Brain microvascular endothelial cell (primary cell): ENCODE data around the gene TJP2.

Experiments used
- DNase-seq: peaks from one replicate; pipeline ENCODE4 v3.0.0-alpha.2; 2020
- H3K27ac ChIP-seq: fragments of 250-450 bp; sonication (Bioruptor Pico); 2 replicates; pipeline ENCODE4 v1.5.1; 2020; ENCODE audit warnings: mild to moderate bottlenecking, moderate library complexity
- H3K27me3 ChIP-seq: fragments of 250-450 bp; sonication (Bioruptor Pico); replicated peaks from 2 replicates; pipeline ENCODE4 v1.5.1; 2020; ENCODE audit warnings: mild to moderate bottlenecking
- H3K36me3 ChIP-seq: fragments of 250-450 bp; sonication (Bioruptor Pico); replicated peaks from 2 replicates; pipeline ENCODE4 v1.5.1; 2020; ENCODE audit warnings: mild to moderate bottlenecking
- H3K4me3 ChIP-seq: 2 replicates; pipeline ENCODE4 v1.5.1; 2011; ENCODE audit warnings: low read depth, mild to moderate bottlenecking, control low read depth, low read length, moderate library complexity
- CTCF ChIP-seq: IDR thresholded peaks from 2 replicates; pipeline ENCODE4 v1.5.1; 2011; ENCODE audit warnings: low read depth, mild to moderate bottlenecking, moderate library complexity, low read length, control low read depth, inconsistent platforms; ENCODE audit errors: missing control alignments
- in situ Hi-C: cut with HindIII; loops from 2 replicates; pipeline ENCODE4 v1.10.0; 2017; ENCODE audit warnings: low sequenced_read_pairs, low pct_ligation_motif_present

Gene TJP2

DNA sequence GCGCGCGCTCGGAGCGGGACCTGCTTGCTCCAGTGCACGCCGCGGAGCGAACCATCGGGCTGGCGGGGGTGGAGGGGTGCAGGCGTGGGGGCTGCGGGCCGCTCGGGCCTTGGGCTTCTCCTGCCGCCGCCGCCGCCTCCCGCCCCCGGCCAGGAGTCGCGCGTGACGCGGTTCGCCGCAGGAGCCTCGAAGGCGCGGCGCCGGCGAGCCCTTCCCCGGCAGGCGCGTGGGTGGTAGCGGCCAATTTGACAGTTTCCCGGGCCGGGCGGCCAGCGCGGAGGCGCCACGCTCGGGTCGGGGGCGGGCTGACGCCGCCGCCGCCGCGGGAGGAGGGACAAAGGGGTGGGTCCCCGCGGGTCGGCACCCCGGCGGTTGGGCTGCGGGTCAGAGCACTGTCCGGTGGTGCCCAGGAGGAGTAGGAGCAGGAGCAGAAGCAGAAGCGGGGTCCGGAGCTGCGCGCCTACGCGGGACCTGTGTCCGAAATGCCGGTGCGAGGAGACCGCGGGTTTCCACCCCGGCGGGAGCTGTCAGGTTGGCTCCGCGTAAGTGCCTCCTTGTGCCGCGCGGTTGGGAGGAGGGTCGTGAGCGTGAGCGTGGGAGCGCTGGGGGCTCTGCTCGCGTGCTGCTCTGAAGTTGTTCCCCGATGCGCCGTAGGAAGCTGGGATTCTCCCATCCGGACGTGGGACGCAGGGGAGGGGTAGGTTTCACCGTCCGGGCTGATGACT is at the start of gene TJP2:
Gene TJP2 (plus strand): TSS at position 387 of the 725 bp plus-strand sequence. CDS start 96 bp downstream, at position 483.
- H3K27ac ChIP-seq, result peak within 1 kb of the TSS; percentile 73

DNA sequence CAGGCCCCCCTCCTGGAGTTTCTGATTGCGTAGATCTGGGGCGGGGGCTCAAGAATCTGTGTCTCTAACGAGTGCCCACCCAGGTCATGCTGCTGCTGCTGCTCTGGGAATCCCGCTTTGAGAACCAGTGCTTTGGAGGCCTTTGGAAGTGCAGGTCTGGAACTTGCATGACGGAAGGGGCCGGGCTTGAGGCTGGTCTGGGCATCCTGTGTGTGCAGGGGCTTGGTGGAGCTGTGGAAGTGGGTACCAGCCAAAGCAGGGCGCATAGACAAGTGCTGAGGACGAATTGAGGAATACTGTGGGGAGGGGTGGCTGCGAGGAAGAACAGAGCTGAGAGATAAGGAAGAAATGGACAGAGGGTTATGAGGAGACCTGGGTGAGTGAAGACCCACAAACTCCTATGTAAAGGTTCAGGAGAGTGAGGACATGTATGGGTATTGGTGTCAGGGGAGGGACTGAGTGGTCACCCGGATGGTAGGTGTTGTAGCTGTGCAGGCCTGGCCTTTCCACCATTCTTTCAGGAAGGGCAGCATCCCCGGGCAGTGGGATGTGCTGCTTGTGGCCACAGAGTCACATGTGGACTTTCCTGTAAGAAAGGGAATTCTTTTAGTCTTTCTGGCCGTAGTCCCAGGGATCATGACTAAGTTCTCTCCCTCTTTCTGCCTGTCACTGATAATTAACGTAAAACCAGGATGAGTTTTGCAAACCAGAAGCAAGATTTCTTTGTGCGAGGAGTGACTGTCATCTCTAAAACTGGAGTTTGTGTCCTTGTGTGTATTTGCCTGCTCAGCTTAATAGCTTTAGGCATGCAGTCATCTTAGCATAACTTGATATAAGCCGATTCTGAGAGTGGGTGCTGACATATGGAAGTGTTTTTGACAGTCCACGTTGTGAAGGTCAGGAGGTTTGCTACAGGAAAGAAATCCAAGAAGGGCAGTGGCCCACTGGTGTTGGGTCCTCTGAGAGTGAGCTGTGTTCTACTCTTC is 43.3 kb upstream of the TJP2 start:
- no peaks in the 10 kb centered on the region for H3K27me3 ChIP-seq
- in situ Hi-C loops, result no loop called here
- TF ChIP-seq CTCF, result no peak
- H3K27ac ChIP-seq, result peak overlapping the region; percentile 16
- DNase-seq, result peak; percentile 77
- H3K36me3 ChIP-seq, result no peaks in the 10 kb centered on the region
- no peak overlapping the region for H3K4me3 ChIP-seq

More for the DNA sequence above, at the start of gene TJP2:
- no peaks in the 10 kb centered on the region for H3K36me3 ChIP-seq
- no peaks in the 10 kb centered on the region for H3K27me3 ChIP-seq
- in situ Hi-C loops, result no loop called here
- peak within 1 kb of the TSS; percentile 80 for H3K4me3 ChIP-seq
- DNase-seq, result peak; percentile 40
- TF ChIP-seq CTCF, result no peak

DNA sequence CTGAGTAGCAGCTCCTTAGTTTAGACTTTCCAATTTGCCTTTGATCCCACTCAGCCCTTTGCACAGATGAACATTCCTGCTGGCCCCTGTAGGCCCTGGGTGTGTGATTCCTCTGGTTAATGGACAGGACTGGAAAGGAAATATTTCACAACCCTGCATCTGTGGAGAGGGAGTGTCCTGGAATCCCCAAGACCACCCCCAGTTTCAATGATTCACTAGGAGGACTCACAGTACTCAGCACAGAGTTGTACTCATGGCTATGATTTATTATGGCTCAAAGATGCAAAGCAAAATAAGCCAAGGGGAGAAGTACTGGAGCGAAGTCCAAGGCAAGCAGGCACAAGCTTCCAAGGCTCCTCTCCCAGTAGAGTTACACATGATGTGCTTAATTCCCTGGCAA is 42.4 kb upstream of the TJP2 start:
- Histone ChIP-seq H3K4me3 (no peak overlapping the region), H3K27ac (no peak overlapping the region), H3K27me3 (no peaks in the 10 kb centered on the region), H3K36me3 (no peaks in the 10 kb centered on the region)
- no peak for TF ChIP-seq CTCF
- in situ Hi-C loops, result no loop called here
- peak; percentile 75 for DNase-seq

GRCh38 chr9:69132361-69132760 is 41.7 kb upstream of the TJP2 start:
- Histone ChIP-seq H3K27ac (no peak overlapping the region), H3K36me3 (no peaks in the 10 kb centered on the region), H3K27me3 (no peaks in the 10 kb centered on the region), H3K4me3 (no peak overlapping the region)
- no peak for DNase-seq
- in situ Hi-C loops, result no loop called here
- no peak for TF ChIP-seq CTCF

DNA sequence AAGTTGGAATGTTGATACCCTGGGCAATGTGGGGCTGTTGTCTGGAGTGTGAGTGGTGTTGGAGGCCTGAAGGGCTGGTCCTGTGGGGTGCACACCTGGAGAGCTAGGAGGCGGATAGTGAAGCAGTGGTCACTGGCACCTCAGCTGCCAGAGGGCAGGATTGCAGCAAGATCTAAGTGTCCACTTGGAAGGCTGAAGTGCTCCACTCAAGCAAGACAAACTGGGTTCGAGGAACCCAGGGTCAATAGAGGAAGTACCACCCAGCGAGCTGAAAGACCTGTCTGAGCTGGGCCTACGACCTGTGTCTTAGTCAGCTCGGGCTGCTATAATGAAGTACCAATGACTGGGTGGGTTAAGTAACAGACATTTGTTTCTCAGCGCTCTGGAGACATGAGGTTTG is 39.7 kb upstream of the TJP2 start:
- Histone ChIP-seq H3K27ac (no peak overlapping the region), H3K27me3 (no peaks in the 10 kb centered on the region), H3K4me3 (no peak overlapping the region), H3K36me3 (no peaks in the 10 kb centered on the region)
- no peak for TF ChIP-seq CTCF
- no peak for DNase-seq
- in situ Hi-C loops, result no loop called here
